Fibroblast of lung (primary cell): ENCODE data around the gene CIAPIN1. TPM values are rescaled to one million over a fixed set of nuclear protein-coding genes. Genes with fewer than 3 reads are reported as not detected.

Source experiments
- DNase-seq, 2 donors: peaks; one replicate each; pipeline versions ENCODE4 v3.0.0 to v3.0.0-alpha.2; 2010; ENCODE audit warnings: low read depth in 2 of 2
- H2AFZ ChIP-seq: 2 replicates; pipeline ENCODE4 v1.5.1; 2012; ENCODE audit warnings: low read length, control low read depth, inconsistent platforms
- H3K27ac ChIP-seq: 2 replicates; pipeline ENCODE4 v1.5.1; 2011; ENCODE audit warnings: low read length, control low read depth; ENCODE audit not compliant: insufficient read depth
- H3K27me3 ChIP-seq: 2 replicates; pipeline ENCODE4 v1.5.1; 2011; ENCODE audit warnings: mild to moderate bottlenecking, low read length; ENCODE audit not compliant: control insufficient read depth, insufficient read depth
- H3K36me3 ChIP-seq: 2 replicates; pipeline ENCODE4 v1.5.1; 2011; ENCODE audit warnings: low read length; ENCODE audit not compliant: control insufficient read depth, insufficient read depth
- H3K4me1 ChIP-seq: 2 replicates; pipeline ENCODE4 v1.5.1; 2011; ENCODE audit warnings: low read length; ENCODE audit not compliant: control insufficient read depth, insufficient read depth; ENCODE audit errors: extremely low read depth
- H3K4me2 ChIP-seq: 2 replicates; pipeline ENCODE4 v1.5.1; 2011; ENCODE audit warnings: low read length, control low read depth; ENCODE audit not compliant: insufficient read depth; ENCODE audit errors: extremely low read depth
- H3K4me3 ChIP-seq, 4 experiments: fragments of 200-600 bp in 1 of 4; sonication (generic) in 1 of 4; replicated peaks in 1 of 4; 2 replicates each; pipeline ENCODE4 v1.5.1; 2011 to 2016; ENCODE audit warnings: low read length in 4 of 4, low read depth in 3 of 4, mild to moderate bottlenecking in 3 of 4, control low read depth in 2 of 4, inconsistent platforms in 1 of 4, mixed read lengths in 1 of 4; ENCODE audit not compliant: insufficient read depth in 1 of 4; ENCODE audit errors: control extremely low read depth in 1 of 4
- H3K79me2 ChIP-seq: 2 replicates; pipeline ENCODE4 v1.5.1; 2012; ENCODE audit warnings: mild to moderate bottlenecking, low read length, inconsistent platforms; ENCODE audit not compliant: control insufficient read depth, insufficient read depth
- H3K9ac ChIP-seq: 2 replicates; pipeline ENCODE4 v1.5.1; 2011; ENCODE audit warnings: mild to moderate bottlenecking, low read length, control low read depth; ENCODE audit not compliant: insufficient read depth
- H3K9me3 ChIP-seq: 2 replicates; pipeline ENCODE4 v1.5.1; 2012; ENCODE audit warnings: low read depth, low read length; ENCODE audit not compliant: control insufficient read depth, insufficient read depth
- H4K20me1 ChIP-seq: 2 replicates; pipeline ENCODE4 v1.5.1; 2011; ENCODE audit warnings: low read length; ENCODE audit not compliant: control insufficient read depth, insufficient read depth; ENCODE audit errors: extremely low read depth
- EZH2 ChIP-seq: IDR thresholded peaks from 2 replicates; pipeline ENCODE4 v1.5.1; 2012; ENCODE audit warnings: low read length, control low read depth, mild to moderate bottlenecking; ENCODE audit errors: missing control alignments
- polyA plus RNA-seq, 2 donors: library from polyadenylated mRNA; depleted of rRNA in 1 of 2; stranded (reverse) in 1 of 2; unstranded in 1 of 2; fragments of >200 nt; gene quantifications; 2 replicates each; pipeline ENCODE4 v1.2.1, GENCODE V29; 2011 to 2012; ENCODE audit warnings: missing spikeins in 1 of 2
- total RNA-seq: library from RNA; depleted of rRNA; stranded (reverse); fragments of >200 nt; gene quantifications from 2 replicates; pipeline ENCODE4 v1.2.1, GENCODE V29; 2014
- TF ChIP-seq, protein P1 (sequence below), 2 donors: IDR thresholded peaks in 1 of 2; conservative IDR thresholded peaks in 1 of 2; 1 replicate in 1 of 2; 2 replicates in 1 of 2; pipeline ENCODE4 v1.5.1; 2011 to 2012; ENCODE audit warnings: low read length in 2 of 2, control low read depth in 1 of 2, inconsistent platforms in 1 of 2, low read depth in 1 of 2, mild to moderate bottlenecking in 1 of 2

CIAPIN1 gene
- total and polyA plus RNA-seq, 2 donors (not counting 1 experiment from before 2014, with no cell fraction given): 38.3 to 40.2 TPM

DNA sequence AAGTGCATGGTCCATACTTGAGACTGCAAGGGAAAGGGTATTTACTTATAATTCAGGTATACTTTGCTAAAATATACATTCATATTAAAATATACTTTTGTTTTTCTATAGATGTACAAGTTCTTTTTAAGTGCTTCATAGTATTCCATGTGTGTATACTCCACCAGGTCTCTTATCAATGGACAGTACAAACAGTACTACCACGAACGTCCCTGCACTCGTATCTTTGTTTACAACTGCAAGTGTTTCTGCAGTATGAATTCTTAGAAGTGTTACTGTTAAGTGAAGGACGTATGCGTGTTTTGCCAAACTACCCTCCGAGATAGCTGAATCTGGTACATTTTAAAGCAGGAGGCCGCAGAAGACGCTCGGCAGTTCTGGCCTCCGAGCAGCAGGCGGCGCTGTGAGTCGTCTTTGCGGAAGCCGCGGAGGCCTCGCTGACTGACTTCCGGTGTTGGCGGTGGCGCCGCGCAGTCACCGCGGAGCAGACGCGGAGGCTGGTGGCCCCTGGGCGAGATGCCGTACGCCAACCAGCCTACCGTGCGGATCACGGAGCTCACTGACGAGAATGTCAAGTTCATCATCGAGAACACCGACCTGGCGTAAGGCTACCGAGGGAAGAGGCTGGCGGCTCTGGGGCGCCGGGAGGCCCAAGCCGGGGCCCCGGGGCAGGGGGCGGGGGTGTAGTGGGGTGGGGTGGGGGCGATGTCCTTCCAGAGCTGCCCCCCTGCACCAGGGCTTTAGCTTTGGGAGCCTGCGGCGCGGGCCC is 15.2 kb upstream of the CIAPIN1 start, which contains the start of gene POLR2C:
TSS of gene POLR2C (plus strand) at position 471 of the 769 bp plus-strand sequence. CDS start at position 517, 46 bp downstream.
- H4K20me1 ChIP-seq: no peaks in the 10 kb centered on the region
- H3K27ac ChIP-seq: peak within 1 kb of the TSS; percentile 76
- no peaks in the 10 kb centered on the region for H3K9me3 ChIP-seq
- H2AFZ ChIP-seq: peak within 1 kb of the TSS; percentile 83
- peak within 1 kb of the TSS; percentile 81 for H3K9ac ChIP-seq
- TF ChIP-seq EZH2: no peak
- TF ChIP-seq, protein P1, sequence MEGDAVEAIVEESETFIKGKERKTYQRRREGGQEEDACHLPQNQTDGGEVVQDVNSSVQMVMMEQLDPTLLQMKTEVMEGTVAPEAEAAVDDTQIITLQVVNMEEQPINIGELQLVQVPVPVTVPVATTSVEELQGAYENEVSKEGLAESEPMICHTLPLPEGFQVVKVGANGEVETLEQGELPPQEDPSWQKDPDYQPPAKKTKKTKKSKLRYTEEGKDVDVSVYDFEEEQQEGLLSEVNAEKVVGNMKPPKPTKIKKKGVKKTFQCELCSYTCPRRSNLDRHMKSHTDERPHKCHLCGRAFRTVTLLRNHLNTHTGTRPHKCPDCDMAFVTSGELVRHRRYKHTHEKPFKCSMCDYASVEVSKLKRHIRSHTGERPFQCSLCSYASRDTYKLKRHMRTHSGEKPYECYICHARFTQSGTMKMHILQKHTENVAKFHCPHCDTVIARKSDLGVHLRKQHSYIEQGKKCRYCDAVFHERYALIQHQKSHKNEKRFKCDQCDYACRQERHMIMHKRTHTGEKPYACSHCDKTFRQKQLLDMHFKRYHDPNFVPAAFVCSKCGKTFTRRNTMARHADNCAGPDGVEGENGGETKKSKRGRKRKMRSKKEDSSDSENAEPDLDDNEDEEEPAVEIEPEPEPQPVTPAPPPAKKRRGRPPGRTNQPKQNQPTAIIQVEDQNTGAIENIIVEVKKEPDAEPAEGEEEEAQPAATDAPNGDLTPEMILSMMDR (conservative IDR thresholded peaks at IDR 0.05 in 1 of 2, IDR thresholded peaks at IDR 0.05 in 1 of 2; ENCODE audit: low read depth in 1 of 2, low read length in 2 of 2): peak; percentile 70 to 93
- DNase-seq: peak; percentile 79 to 87
- H3K36me3 ChIP-seq: peaks cover 7% of the 10 kb centered on the region
- H3K4me3 ChIP-seq: peak within 1 kb of the TSS; percentile 74 to 93 (median 84)
- H3K79me2 ChIP-seq: peaks cover 24% of the 10 kb centered on the region
- H3K4me1 ChIP-seq: no peaks in the 10 kb centered on the region
- H3K27me3 ChIP-seq: no peaks in the 10 kb centered on the region
- H3K4me2 ChIP-seq: peak within 1 kb of the TSS; percentile 97

DNA sequence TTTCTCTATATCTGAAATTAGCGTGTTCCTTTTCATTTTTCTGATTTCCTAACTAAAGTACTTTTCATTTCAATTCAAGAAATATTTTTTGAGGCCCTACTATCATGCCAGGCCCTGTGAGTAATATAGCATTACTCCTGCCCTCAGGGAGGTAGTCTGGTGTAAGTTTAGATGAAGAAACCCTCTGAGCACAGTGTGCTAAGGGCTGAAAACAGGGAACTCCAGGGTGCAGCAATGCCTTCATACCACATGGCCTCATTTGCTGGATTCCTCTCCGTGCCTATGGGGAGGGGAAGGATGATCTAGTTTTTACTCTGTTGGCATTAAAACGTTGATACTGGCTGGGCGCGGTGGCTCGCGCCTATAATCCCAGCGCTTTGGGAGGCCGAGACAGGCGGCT is 4.8 kb upstream of the CIAPIN1 start:
- DNase-seq: no peak
- Histone ChIP-seq H3K27ac (no peak overlapping the region), H3K27me3 (no peaks in the 10 kb centered on the region), H3K9me3 (no peaks in the 10 kb centered on the region), H4K20me1 (no peaks in the 10 kb centered on the region), H3K9ac (no peak overlapping the region), H3K79me2 (peaks cover 6% of the 10 kb centered on the region), H3K36me3 (peaks cover 6% of the 10 kb centered on the region), H3K4me1 (no peaks in the 10 kb centered on the region), H3K4me3 (no peak overlapping the region), H2AFZ (no peak overlapping the region), H3K4me2 (no peak overlapping the region)
- TF ChIP-seq, protein P1 (conservative IDR thresholded peaks at IDR 0.05 in 1 of 2, IDR thresholded peaks at IDR 0.05 in 1 of 2; ENCODE audit: low read depth in 1 of 2, low read length in 2 of 2): no peak
- no peak for TF ChIP-seq EZH2

DNA sequence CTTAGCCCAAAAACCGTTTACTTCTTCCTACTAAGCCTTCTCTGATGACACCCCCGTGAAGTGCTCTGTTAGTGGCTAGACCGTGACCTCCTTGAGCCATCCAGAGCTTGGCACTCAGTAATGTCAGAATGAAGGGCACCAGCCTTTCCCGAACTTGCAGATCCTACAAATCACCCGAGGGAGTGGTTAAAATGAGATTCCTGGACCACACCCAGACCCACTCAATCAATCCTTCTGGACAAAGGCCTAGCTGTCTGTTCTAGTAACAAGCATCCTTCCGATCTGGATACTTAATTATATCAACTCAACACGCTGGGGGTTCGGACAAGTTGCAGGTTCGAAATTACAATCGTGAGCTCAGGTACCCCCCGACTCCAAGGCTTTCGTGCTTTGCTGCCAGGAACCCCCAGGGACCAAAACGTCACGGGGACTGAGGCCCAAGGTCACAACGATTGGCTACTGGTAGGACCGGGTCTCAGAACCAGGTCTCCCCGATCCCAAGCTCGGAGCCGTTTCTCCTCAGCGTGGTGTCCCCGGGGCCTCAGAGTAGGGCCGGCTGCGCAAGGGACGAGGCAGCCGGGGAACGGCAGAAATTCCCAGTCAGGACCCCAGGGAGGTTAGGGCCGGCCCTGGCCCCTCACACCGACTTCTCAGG is 527 bp downstream of the CIAPIN1 start:
- H3K9me3 ChIP-seq: no peaks in the 10 kb centered on the region
- H2AFZ ChIP-seq: peak overlapping the region; percentile 49
- H3K4me2 ChIP-seq: peak overlapping the region; percentile 89
- no peaks in the 10 kb centered on the region for H3K27me3 ChIP-seq
- no peaks in the 10 kb centered on the region for H4K20me1 ChIP-seq
- H3K4me1 ChIP-seq: no peaks in the 10 kb centered on the region
- peak; percentile 20 to 23 for DNase-seq
- H3K27ac ChIP-seq: peak overlapping the region; percentile 77
- peaks cover 46% of the 10 kb centered on the region for H3K79me2 ChIP-seq
- H3K9ac ChIP-seq: peak overlapping the region; percentile 91
- TF ChIP-seq, protein P1 (conservative IDR thresholded peaks at IDR 0.05 in 1 of 2, IDR thresholded peaks at IDR 0.05 in 1 of 2; ENCODE audit: low read depth in 1 of 2, low read length in 2 of 2): no peak
- TF ChIP-seq EZH2: no peak
- no peaks in the 10 kb centered on the region for H3K36me3 ChIP-seq
- peak overlapping the region; percentile 69 to 95 (median 92) for H3K4me3 ChIP-seq
